ENCODE results near the gene DPP4.

The DPP4 gene

DNA sequence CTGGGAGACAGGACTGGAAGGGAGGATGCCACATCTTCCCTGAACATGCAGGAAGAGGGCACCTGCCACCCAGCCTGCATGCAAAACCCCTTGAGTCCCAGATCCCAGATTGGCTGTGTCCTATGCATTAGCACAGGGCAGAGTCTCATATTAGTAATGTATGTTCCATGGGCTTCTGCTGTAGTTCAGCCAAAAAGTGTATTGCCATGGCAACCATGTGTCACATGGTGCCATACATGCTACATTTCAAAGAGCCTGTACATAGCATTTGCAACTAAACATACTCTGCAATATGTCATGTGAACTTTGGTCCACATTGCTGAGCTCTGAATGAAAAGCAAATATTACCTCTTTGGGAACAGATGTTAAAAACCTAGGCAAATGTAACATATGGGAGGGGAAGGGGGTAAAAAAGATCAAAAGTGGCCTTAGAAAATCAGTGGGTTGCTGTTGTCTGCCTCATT lies 78.4 kb downstream of the DPP4 start:
- Histone ChIP-seq H3K4me3 (ENCODE audit: low read length) (no peak overlapping the region), H3K27me3 (ENCODE audit: insufficient read depth, low read length) (no peaks in the 10 kb centered on the region), H3K4me1 (ENCODE audit: insufficient read depth, low read length) (peaks cover 13% of the 10 kb centered on the region; the same call in 1 of the 2 replicates), H3K27ac (ENCODE audit: low read length) (no peak overlapping the region), H3K9ac (ENCODE audit: low read depth, low read length) (no peak overlapping the region), H3K9me3 (ENCODE audit: insufficient read depth, low read depth, low read length) (no peaks in the 10 kb centered on the region), H3K36me3 (ENCODE audit: insufficient read depth, low read depth, low read length) (no peaks in the 10 kb centered on the region)

DNA sequence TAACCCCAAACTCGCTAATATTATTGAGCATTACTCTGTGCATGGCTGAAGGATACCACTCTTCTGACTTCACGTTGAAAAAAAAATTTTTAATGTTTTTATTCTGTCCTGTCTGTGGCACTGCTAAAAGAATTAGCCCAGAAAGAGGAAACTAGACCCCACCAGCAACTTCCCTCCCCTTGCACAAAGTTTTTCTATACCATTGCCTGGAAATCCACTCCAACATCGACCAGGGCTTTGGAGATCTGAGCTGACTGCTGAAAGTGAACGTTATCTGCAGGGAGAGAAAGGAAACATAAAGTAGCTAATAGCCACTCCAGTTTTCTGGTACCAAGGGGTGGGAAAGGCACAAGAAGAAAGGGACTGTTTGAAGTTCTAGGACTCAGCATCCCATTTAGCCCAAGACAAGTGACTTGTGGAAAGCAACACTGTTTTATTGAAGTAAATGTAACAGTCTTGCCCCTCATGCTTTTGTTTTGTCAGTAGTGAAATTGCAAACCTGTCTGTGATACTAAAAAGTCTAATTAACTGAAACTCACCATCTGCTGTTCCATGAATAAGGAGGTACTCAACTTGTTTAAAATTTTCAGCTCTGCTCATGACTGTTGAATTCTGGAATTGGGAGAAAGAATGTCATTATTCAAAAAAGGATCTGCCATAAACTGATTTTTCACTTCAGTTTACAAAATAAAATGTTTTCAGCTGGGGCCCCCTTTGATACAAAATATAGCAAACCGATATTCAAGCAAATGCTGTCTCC lies 79.1 kb downstream of the DPP4 start:
- H3K4me1 ChIP-seq (ENCODE audit: insufficient read depth, low read length): peaks cover 13% of the 10 kb centered on the region; the same call in 1 of the 2 replicates
- H3K36me3 ChIP-seq (ENCODE audit: insufficient read depth, low read depth, low read length): no peaks in the 10 kb centered on the region
- H3K9me3 ChIP-seq (ENCODE audit: insufficient read depth, low read depth, low read length): no peaks in the 10 kb centered on the region
- H3K27ac ChIP-seq (ENCODE audit: low read length): no peak overlapping the region
- H3K27me3 ChIP-seq (ENCODE audit: insufficient read depth, low read length): no peaks in the 10 kb centered on the region
- H3K4me3 ChIP-seq (ENCODE audit: low read length): no peak overlapping the region
- no peak overlapping the region for H3K9ac ChIP-seq (ENCODE audit: low read depth, low read length)

DNA sequence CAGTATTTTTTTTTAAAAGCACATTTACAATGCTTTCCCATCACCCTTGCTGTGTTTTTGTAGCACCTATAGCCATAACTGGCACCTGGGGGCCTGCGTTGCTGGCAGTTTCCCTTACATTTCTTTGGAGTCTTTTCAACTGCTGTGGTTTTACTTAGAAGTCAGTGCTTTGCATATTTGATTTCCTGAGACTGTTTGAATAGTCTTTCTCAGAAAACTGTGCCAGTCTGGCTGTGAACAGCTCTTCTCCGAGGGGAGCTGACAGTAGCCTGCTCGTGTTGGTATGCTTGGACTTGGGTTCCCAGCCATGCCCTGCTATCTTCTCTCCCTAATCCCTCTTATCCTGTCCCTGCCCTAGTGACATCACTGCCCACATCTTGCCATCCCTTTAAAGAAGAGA lies 81.5 kb downstream of the DPP4 start:
- Histone ChIP-seq H3K4me1 (ENCODE audit: insufficient read depth, low read length) (no peaks in the 10 kb centered on the region; the same call in 1 of the 2 replicates), H3K36me3 (ENCODE audit: insufficient read depth, low read depth, low read length) (no peaks in the 10 kb centered on the region), H3K4me3 (ENCODE audit: low read length) (no peak overlapping the region), H3K27ac (ENCODE audit: low read length) (no peak overlapping the region), H3K9me3 (ENCODE audit: insufficient read depth, low read depth, low read length) (no peaks in the 10 kb centered on the region), H3K9ac (ENCODE audit: low read depth, low read length) (no peak overlapping the region), H3K27me3 (ENCODE audit: insufficient read depth, low read length) (no peaks in the 10 kb centered on the region)

DNA sequence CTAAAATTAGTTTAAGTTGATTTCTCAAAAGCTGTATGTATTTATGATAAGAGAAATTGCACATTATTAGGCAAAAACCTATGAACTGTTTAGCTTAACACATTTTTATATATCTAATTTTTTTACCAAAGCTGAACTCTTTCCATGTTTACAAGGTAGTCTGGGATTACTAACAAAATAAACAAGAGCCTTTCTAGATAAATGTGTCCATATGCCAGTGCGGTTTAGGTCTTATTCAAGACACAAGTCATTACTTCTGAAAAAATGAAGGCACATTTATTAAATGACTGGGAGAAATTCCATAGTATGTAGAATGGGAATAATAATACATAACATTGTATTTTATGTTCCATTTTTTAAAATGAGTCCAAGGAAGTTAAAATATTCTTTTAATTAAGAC lies 82.0 kb downstream of the DPP4 start:
- Histone ChIP-seq H3K27me3 (ENCODE audit: insufficient read depth, low read length) (no peaks in the 10 kb centered on the region), H3K27ac (ENCODE audit: low read length) (no peak overlapping the region), H3K9ac (ENCODE audit: low read depth, low read length) (no peak overlapping the region), H3K9me3 (ENCODE audit: insufficient read depth, low read depth, low read length) (no peaks in the 10 kb centered on the region), H3K4me3 (ENCODE audit: low read length) (no peak overlapping the region), H3K36me3 (ENCODE audit: insufficient read depth, low read depth, low read length) (no peaks in the 10 kb centered on the region), H3K4me1 (ENCODE audit: insufficient read depth, low read length) (no peaks in the 10 kb centered on the region; the same call in 1 of the 2 replicates)

DNA sequence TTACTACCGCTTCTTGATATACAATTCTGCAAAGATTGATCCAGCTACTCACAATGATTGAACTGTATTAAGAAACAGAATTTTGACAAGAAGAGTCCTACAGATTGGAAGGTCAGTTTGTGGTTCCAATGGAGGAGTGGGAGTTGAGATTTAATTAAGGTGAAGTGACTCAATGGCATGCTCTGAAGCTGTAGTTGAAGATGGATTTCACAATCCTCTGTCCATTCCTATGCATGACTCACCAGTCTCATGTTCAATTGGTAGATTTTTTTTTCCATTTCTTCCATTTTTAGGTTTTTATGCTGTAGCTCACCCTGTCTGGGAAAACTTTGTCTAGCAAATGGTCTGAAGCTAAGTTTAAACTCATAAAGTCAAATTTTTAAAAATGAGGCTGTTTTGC lies 83.3 kb downstream of the DPP4 start:
- H3K9ac ChIP-seq (ENCODE audit: low read depth, low read length): no peak overlapping the region
- H3K27ac ChIP-seq (ENCODE audit: low read length): no peak overlapping the region
- H3K36me3 ChIP-seq (ENCODE audit: insufficient read depth, low read depth, low read length): no peaks in the 10 kb centered on the region
- no peaks in the 10 kb centered on the region for H3K27me3 ChIP-seq (ENCODE audit: insufficient read depth, low read length)
- no peaks in the 10 kb centered on the region; the same call in 1 of the 2 replicates for H3K4me1 ChIP-seq (ENCODE audit: insufficient read depth, low read length)
- H3K9me3 ChIP-seq (ENCODE audit: insufficient read depth, low read depth, low read length): no peaks in the 10 kb centered on the region
- H3K4me3 ChIP-seq (ENCODE audit: low read length): no peak overlapping the region

DNA sequence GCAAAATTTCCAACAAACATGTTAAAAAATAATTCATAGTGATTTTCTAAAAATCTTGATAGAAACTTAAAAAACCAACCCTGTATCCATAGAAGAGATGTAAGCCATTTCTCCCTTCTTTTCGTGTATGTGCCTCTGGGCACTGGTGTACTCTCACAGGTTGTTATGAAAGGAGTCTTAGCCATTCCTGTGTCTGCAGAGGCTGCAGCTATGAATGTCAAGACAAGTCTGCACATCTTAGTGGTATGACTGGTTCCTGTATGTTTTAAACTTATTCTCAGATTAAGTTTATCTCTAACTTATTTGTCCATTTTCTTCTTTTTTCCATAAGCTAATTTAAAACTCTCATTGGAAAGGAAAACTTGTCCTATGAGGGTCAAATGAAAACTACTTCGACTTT lies 84.0 kb downstream of the DPP4 start:
- H3K27me3 ChIP-seq (ENCODE audit: insufficient read depth, low read length): no peaks in the 10 kb centered on the region
- H3K4me1 ChIP-seq (ENCODE audit: insufficient read depth, low read length): no peaks in the 10 kb centered on the region; the same call in 1 of the 2 replicates
- H3K9me3 ChIP-seq (ENCODE audit: insufficient read depth, low read depth, low read length): no peaks in the 10 kb centered on the region
- H3K27ac ChIP-seq (ENCODE audit: low read length): no peak overlapping the region
- no peak overlapping the region for H3K9ac ChIP-seq (ENCODE audit: low read depth, low read length)
- H3K36me3 ChIP-seq (ENCODE audit: insufficient read depth, low read depth, low read length): no peaks in the 10 kb centered on the region
- no peak overlapping the region for H3K4me3 ChIP-seq (ENCODE audit: low read length)

DNA sequence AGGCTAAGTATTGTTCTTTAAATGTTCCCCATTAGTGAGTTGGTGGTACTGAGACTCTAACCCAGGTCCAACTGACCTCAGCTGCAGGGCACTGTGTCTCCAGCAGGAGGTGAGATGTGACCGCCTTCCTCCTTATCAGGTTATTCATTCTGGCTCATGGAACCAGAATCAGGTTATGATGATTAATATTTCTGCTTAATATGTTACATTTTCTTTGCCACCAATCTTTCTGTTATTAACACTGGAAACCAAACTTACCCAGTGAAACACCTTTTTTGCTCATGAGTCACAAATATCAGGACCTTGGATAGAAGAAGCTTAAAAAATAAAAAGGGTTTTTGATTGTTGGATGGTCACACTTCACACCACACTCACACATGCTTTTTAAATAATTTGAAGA lies 85.4 kb downstream of the DPP4 start:
- no peaks in the 10 kb centered on the region for H3K9me3 ChIP-seq (ENCODE audit: insufficient read depth, low read depth, low read length)
- no peak overlapping the region for H3K9ac ChIP-seq (ENCODE audit: low read depth, low read length)
- no peaks in the 10 kb centered on the region; the same call in 1 of the 2 replicates for H3K4me1 ChIP-seq (ENCODE audit: insufficient read depth, low read length)
- H3K27me3 ChIP-seq (ENCODE audit: insufficient read depth, low read length): no peaks in the 10 kb centered on the region
- H3K4me3 ChIP-seq (ENCODE audit: low read length): no peak overlapping the region
- H3K27ac ChIP-seq (ENCODE audit: low read length): no peak overlapping the region
- no peaks in the 10 kb centered on the region for H3K36me3 ChIP-seq (ENCODE audit: insufficient read depth, low read depth, low read length)

DNA sequence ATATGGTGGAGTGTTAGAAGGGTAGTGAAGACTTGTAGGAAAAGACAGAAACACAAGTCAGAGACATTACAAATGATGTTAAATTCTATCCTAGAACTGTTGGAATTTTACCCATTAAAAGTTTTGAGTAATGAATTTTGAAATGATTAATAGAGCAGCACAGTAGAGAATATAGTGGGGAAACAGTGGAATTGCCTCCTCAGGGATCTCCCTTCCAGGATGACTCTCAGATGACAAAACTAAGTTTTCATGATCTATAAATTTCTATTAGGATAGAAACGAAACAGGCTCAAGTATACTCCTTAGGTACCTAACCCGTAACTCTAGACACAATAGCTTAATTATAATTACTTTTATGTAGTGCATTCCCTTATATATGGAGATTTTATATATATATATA lies 86.7 kb downstream of the DPP4 start:
- Histone ChIP-seq H3K9ac (ENCODE audit: low read depth, low read length) (no peak overlapping the region), H3K4me3 (ENCODE audit: low read length) (no peak overlapping the region), H3K27ac (ENCODE audit: low read length) (no peak overlapping the region), H3K9me3 (ENCODE audit: insufficient read depth, low read depth, low read length) (no peaks in the 10 kb centered on the region), H3K27me3 (ENCODE audit: insufficient read depth, low read length) (no peaks in the 10 kb centered on the region), H3K36me3 (ENCODE audit: insufficient read depth, low read depth, low read length) (no peaks in the 10 kb centered on the region), H3K4me1 (ENCODE audit: insufficient read depth, low read length) (no peaks in the 10 kb centered on the region; the same call in 1 of the 2 replicates)

DNA sequence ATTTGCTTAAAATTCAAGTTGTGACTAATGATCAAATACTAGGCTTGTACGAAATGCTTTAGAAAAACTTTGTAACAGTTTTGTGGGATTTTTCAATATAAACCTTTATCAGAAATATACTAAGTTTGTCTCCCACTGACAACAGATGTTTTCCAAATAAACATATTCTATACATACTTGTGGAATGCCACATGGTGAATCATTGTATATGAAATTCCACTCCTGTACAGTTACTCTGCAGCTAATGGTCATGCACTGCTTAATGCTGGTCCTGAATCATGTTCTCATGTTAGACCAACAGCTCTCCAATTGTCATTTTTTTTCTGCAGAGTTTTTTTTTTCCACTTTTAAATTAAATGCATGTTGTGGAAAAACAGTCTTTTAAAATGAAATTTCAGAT lies 90.1 kb downstream of the DPP4 start:
- Histone ChIP-seq H3K27ac (ENCODE audit: low read length) (no peak overlapping the region), H3K4me1 (ENCODE audit: insufficient read depth, low read length) (no peaks in the 10 kb centered on the region), H3K9me3 (ENCODE audit: insufficient read depth, low read depth, low read length) (no peaks in the 10 kb centered on the region), H3K9ac (ENCODE audit: low read depth, low read length) (no peak overlapping the region), H3K36me3 (ENCODE audit: insufficient read depth, low read depth, low read length) (no peaks in the 10 kb centered on the region), H3K4me3 (ENCODE audit: low read length) (no peak overlapping the region), H3K27me3 (ENCODE audit: insufficient read depth, low read length) (no peaks in the 10 kb centered on the region)

DNA sequence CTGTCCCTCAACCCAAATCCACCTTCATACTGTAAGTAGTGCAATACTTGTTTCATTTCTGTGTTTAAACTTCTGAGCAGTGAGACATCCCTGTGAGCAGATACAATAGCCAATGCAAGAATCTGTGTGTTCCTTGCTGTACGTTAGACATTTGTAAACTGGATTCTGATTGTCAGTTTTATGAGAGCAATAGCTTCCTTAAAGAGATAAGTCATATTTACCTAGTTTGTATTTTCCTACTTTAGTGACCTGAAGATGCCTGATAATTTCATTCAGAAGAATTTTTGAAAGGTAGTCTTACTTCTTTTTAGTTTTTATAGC lies 90.7 kb downstream of the DPP4 start:
- no peaks in the 10 kb centered on the region for H3K9me3 ChIP-seq (ENCODE audit: insufficient read depth, low read depth, low read length)
- no peak overlapping the region for H3K27ac ChIP-seq (ENCODE audit: low read length)
- H3K4me1 ChIP-seq (ENCODE audit: insufficient read depth, low read length): no peaks in the 10 kb centered on the region
- H3K36me3 ChIP-seq (ENCODE audit: insufficient read depth, low read depth, low read length): no peaks in the 10 kb centered on the region
- no peak overlapping the region for H3K4me3 ChIP-seq (ENCODE audit: low read length)
- H3K9ac ChIP-seq (ENCODE audit: low read depth, low read length): no peak overlapping the region
- H3K27me3 ChIP-seq (ENCODE audit: insufficient read depth, low read length): no peaks in the 10 kb centered on the region

DNA sequence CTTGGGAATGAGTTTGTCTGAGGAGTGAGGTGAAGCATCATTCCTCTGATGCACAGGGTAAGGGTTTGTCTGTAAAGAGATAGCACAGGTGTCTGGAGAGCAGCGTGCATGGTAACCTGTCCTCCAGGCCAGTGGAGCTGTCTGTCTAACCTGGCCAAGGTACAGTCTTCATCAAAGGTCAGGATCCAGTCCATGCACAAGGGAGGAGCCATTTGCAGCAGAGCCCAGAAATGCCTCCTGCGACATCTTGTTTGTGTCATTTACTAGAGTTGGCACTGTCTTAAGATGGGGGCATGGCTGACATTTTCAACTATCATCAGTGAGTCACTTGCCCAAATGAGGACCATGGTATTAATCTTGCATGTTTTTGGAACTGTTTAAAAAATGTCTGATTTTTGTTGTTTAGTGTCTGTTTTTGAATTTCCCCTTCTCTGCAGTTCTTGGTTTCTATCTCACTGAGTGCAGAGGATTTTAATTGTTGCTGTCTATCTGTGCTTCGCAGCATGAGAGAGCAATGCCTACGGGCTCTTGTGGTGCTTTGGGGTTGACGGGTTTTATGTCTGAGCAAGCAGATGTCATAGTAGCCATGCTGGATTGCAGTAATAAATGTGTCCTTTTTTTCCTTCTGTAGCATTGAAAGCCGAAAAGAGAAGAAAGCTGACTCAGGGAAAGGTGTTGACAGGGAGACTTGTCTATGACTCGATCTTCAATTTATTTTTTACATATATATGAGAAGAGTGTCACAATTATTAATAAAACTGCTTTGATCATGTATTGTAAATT lies 91.3 kb downstream of the DPP4 start:
- H3K4me1 ChIP-seq (ENCODE audit: insufficient read depth, low read length): no peaks in the 10 kb centered on the region
- H3K27ac ChIP-seq (ENCODE audit: low read length): no peak overlapping the region
- H3K9me3 ChIP-seq (ENCODE audit: insufficient read depth, low read depth, low read length): no peaks in the 10 kb centered on the region
- no peak overlapping the region for H3K4me3 ChIP-seq (ENCODE audit: low read length)
- H3K27me3 ChIP-seq (ENCODE audit: insufficient read depth, low read length): no peaks in the 10 kb centered on the region
- H3K9ac ChIP-seq (ENCODE audit: low read depth, low read length): no peak overlapping the region
- H3K36me3 ChIP-seq (ENCODE audit: insufficient read depth, low read depth, low read length): no peaks in the 10 kb centered on the region

DNA sequence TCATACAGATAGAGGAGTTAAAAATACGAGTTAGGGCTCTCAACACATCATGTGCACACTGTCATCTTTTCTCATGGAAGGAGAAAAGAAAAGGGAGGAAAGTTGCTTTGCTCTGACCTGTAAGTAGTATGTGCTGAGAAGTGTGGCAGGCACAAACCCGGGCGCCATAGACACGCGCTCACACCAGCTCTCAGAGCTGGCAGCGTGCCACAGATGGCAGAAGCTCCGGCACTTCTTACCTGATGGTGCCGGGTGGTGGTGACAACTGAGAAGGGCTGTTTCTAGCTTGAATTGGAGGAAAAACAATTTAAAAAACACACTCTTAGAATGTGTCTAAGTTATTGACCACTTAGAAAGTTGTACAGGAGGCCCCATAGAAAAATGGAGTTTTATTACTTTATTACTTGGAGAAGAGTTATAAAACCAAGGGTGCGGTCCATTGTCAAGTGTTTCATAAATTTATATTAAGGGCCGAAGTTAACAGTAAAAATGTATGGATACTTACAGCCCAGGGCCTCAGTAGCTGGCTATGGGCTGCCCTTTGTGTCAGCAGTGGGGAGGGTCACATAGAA lies 92.2 kb downstream of the DPP4 start:
- Histone ChIP-seq H3K27me3 (ENCODE audit: insufficient read depth, low read length) (no peaks in the 10 kb centered on the region), H3K27ac (ENCODE audit: low read length) (no peak overlapping the region), H3K9me3 (ENCODE audit: insufficient read depth, low read depth, low read length) (no peaks in the 10 kb centered on the region), H3K4me1 (ENCODE audit: insufficient read depth, low read length) (no peaks in the 10 kb centered on the region), H3K9ac (ENCODE audit: low read depth, low read length) (no peak overlapping the region), H3K4me3 (ENCODE audit: low read length) (no peak overlapping the region), H3K36me3 (ENCODE audit: insufficient read depth, low read depth, low read length) (no peaks in the 10 kb centered on the region)

Data from iPS-20b (cell line).